Pons (tissue), 1 donor: Measurements from ENCODE around the gene SIGLECL1.

Experiments used
- DNase-seq: peaks from one replicate; pipeline ENCODE4 v3.0.0-alpha.2; 2016; ENCODE audit warnings: low spot score

Gene SIGLECL1

GRCh38 chr19:51253088-51253806 is 2.4 kb downstream of the SIGLECL1 start:
- no peak for DNase-seq

GRCh38 chr19:51256155-51256625 is 5.3 kb downstream of the SIGLECL1 start:
- DNase-seq = no peak

DNA sequence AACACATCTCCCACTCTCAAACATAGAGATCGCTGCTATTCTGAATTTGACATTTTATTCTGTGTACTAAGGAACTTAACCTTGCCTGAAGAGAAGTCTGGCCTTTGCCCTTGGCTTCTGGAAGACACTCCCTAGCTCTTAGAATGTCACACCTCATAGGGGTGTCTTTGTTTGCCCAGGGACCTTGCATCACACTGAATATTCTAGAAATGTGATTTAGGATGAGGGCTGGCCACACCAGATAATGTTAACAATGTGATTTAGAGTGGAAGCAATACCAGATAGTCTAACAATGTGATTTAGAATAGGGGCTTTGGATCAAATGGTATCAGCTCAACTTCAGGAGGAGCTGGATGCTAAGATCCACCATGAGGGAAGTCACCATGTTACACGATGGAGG is 6.6 kb downstream of the SIGLECL1 start:
- no peak for DNase-seq

DNA sequence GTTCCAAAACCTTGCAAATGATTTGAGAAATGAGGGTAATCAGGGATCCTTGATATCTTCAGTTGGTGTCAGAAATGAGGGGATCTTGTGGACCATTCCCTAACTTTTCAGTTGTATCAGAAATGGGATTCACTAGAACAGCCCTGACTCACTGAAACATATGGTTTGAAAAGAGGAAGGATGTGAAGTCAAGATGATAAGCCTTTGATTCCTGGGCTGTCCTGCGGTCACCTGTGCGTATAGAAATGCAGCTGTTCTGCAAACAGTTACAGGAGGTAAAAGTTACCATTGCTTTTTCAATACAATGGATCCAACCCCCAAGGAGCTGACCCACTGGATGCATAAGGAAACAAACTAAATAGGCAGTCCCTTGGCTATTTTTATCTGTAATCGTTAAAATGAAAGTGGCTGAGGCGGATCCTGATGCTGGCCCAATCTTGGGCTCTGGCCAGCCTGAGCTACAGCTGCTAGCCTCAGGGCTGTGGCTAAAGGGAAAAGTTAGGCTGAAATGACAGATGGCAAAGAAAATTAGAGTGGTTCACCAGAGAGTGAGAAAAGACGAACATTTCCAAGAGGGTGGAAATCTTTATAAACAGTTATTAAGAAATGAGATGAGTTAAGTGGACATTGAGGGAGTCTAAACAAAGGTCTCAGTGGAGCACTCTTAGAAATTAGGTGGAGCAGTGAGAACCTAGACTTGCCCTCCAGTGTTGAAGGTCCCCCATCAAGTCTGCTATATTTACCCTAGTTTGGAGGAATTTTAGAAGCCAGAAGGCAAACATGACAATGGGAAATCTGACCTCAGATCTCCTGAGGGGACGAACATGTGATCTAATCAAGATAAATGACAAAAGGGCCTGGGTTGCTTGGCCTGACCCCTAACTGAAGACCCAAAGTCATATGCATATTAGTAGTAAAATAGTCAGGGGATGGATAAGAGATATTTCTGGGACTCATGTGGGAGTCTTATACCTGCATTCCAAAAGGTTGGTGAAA is 7.6 kb downstream of the SIGLECL1 start:
- DNase-seq = no peak

GRCh38 chr19:51259348-51260245 is 8.7 kb downstream of the SIGLECL1 start:
- peak; percentile 58 for DNase-seq

DNA sequence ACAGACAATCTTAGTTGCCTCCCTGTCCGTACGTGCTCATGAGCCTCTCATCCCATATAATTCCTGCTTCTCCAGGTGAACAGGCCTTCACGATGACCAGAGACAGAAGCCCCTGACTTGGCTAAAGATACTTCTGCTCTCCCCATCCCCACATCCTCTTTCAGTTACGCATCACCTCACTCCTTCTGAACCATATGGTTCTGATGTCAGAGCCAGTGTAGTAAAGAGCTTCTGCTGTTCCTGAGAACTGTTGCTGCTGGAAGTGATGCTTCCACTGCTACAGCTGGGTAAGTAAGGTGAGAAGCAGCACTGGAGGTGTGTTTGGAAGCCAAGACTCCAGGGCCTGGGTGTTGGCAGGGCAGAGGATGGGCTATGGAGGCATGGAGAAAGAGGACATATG is 12.9 kb downstream of the SIGLECL1 start:
- no peak for DNase-seq

DNA sequence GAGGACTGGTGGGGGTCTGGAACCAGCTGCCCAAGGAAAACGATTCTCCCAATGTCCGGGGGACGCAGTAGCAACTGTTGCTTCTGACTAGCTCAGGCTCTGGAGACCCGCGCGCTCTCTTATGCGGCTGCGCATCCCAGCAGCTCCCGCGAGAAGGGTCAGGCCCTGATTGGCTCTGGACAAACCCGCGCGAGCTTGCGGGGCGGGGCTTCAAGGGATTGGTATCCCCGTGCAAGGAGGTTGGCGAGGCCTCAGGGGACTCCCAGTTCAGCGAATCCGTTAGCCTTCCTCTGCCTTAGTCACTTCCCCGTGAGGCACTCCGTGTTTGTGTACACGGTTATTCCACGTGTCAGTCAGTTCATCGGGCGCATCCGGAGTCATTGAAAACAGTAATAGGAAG is 20.2 kb downstream of the SIGLECL1 start:
- DNase-seq = no peak

DNA sequence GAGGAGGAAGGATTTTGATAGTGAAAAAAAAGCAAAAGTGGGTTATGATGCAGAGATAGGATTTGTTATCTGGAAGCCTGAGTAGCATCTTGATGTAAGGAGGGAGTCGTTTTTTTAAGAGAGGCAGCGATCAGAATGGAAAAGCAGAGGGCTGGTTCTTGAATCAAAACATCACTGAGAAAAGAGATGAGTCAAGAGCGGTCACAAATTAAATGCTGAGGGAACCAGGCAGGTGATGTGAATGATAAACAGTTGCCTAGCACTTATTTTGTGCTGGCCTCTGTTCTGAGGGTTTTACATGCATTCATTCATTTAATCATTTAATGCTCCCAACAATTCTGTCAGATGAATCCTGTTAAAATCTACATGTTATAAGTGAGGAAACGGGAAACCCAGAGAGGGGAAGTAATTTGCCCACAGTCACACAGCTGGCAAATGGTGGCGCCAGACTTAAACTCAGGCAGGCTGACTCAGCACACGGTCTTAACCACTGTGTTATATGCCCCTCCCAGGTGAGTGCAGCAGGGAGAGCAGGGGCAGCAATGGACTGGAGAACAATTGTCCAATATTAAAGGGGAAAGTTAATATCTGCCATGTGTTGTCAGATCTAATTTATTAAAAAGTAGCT is 21.4 kb downstream of the SIGLECL1 start:
- DNase-seq = no peak

- no peak for DNase-seq
Observed at GRCh38 chr19:51274049-51274770, 23.3 kb downstream of the SIGLECL1 start.

GRCh38 chr19:51277112-51277511 is 26.2 kb downstream of the SIGLECL1 start:
- DNase-seq = no peak

DNA sequence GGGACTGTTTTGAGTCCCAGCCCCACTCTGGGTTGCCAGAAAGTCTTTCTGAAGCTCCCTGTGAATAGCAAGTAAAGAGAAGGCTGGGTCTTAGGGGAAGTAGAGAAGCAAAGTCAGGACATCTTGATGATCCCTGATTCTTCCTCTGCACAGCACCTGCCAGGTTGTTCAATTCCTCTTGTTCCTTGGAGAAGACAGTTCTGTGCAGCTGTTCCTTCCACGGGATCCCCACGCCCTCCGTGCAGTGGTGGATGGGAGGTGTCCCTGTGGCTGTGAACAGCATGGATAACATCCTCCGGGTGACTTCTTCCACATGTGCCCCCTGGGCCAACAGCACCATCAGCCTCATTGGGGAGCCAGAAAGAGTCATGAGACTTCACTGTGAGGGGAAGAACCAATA is 31.5 kb downstream of the SIGLECL1 start:
- no peak for DNase-seq

DNA sequence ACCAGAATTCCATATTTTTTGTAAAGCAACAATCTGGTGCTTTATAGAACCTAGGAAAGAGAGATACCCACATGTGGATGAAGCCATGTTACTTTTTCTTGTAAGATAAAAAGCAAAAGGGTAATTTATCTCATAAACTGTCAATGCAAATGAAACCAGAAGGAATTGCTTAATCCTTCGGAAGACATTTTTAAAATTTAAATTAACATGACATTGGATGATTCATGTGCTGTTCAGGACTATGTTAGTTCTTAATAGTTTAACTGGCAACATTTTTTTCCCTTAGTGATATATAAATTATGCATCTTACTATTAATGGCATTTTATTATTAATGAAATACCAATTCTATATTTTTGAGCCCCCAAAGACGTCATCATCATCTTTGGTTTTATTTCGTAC is 34.8 kb downstream of the SIGLECL1 start:
- DNase-seq = no peak

DNA sequence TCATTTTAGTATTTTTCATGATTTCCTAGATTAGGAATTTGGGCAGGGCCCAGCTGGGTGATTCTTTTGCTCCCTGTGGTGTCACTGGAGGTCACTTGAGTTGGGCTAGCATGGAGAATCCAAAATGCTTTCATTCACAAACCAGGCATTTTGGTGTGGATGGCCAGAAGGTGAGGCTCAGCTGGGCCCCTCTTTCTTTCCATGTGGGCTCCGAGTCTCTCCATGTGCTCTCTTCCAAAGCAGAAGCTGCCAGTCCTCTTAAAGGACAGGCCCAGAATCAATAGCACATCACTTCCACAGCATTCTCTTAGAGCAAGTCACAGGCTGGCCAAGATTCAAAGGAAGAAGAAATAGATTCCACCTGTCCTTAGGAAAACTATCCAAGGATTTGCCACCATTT is 38.8 kb downstream of the SIGLECL1 start:
- DNase-seq = no peak

- peak; percentile 12 for DNase-seq
Observed at GRCh38 chr19:51292971-51293370, 42.1 kb downstream of the SIGLECL1 start.

- no peak for DNase-seq
Observed at GRCh38 chr19:51293571-51294210, 42.8 kb downstream of the SIGLECL1 start.

- DNase-seq = no peak
Observed at GRCh38 chr19:51294211-51294976, 43.5 kb downstream of the SIGLECL1 start.

DNA sequence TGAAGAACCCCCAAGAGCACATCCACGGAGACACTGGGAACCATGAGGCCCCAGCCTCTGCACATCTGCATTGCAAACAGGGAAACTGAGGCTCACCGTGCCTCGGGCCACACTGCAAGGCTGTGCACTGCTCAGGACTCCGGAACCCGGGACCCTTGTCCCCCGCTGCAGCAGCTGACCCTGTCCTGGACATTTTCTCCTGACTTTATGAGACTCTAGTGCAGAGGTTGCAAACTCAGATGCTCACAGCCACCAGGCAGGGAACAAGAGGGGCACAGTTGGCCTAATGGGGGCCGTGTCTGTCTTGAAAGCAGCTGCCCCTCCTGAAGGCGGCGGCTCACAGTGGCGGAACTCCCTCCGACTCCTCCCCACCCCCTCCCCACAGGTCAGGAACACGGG is 44.1 kb downstream of the SIGLECL1 start:
- no peak for DNase-seq

DNA sequence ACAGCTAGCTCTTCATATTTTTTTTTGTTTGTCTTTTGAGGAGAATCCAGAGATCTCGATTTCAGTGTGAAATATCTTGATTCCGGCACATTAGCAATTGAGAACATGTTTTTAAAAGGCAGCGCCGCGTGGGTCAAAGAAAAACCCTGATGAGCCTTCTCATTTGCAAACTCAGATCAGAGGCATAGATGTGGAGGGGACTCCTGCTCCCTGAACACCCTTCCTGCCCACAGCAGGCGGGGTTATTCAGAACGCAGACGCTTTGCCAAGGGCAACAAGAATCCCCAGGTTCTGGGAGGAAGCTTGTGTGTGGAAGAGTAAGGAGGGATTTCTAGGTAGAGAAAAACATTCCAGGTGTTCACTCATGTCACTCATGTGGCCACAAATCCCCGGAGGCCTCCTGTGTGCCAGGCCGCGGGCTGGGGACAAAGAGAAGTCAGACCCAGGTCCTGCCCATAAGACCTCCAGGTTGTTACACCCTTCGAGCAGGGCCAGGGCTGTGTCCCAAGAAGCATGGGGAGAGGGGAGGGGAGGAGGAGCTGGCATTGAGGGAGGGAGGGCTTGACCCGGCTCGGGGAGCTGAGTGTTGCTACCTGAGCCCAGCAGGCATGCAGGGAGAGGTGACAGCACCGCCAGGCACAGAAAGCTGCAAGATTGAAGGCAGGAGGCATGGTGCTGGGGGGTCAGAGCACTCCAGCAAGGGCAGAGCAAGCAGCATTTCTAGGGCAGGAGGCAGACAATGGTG is 44.7 kb downstream of the SIGLECL1 start:
- DNase-seq = no peak
